NCI-H774 (cell line): ENCODE results near the gene KRTAP10-1.
A peak's percentile ranks its signal among the peaks of the same experiment; 100 is the strongest.
"Not testable (repeated sequence)": the region's sequence is repeated elsewhere in the genome, so short reads cannot be mapped to it uniquely, and the experiment has no call there.

Experiments used
- DNase-seq: peaks from one replicate; lab custom pipeline; 2025; lab: John Stamatoyannopoulos, UW

KRTAP10-1 gene

DNA sequence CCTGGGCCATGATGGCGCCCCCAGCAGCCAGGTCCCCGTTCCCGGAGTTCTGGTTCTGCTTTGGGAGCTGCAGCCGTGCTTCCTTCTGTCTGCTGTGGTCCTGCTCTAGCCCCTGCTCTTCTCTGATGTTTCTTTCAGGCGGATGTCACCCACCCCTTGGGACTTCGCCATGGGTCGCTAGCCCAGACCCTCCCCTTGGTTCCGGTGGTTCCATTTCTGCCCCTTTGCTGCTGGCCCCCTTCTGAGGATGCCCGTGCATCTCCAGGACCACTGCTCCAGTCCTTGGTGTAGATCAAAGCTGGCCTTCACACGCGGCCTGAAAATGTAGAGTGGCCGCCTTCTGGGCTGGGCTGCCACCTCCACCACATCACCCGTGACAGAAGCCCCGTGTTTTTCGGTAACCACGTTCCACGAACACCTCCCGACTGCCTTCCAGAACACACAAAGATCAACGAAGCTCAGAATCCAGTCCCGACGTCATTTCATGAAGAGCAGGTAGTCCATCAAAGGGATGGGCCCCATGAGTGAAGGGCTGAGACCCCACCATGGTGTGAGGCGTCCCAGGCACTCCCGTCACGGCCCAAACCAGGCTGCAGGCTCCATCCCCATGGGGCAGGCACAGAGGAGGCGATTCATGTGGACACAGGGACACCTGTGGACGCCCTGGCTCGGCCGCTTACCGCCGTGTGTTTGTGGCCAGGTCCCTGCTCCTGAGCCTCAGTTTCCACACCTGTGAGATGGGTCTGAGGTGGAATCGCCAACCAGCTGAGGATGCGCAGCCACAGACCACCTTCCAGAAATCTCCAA lies 24.4 kb downstream of the KRTAP10-1 start:
- no peak for DNase-seq

DNA sequence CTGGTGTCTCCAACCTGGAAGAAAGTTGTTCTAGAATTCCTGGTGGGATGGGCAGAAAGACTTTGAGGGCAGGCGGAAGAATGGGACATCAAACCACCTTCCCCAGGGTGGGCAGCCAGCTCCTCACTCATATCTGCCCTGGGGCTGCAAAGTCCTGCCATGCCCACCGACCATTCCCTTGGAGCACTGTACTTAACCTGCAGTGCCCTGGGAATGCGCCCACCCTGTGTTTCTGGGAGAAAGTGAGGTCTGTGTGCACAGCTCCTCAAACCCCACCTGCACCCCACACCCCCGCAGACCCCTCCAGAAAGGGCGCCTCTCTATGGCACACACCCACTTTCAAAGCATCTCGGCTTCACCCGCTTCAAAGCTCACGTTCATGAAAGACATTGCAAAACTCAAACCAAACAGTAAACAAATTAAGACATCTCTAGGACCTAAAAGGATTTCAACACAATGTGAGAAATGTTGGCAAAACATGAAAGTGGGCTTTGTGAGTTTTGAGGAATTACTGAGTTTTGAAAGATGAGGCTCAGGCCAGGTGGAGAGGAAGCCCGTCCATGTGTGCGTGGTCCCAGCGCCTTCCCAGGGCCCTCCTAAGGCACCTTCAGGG lies 25.1 kb downstream of the KRTAP10-1 start:
- no peak for DNase-seq

DNA sequence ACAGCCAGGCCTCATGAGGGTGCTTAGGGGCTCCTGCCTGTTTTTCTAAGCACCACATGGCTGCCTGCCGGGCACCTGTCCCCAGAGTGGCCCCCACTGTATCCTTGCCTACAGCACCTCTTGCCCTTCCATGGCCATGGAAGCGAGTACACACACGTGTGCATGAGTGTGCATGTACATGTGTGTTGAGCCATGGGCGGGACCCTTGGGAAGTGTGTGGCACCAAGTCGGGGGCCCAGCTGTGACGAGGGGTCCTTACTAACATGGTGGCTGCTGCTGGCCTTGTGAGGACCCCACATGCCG lies 25.8 kb downstream of the KRTAP10-1 start:
- no peak for DNase-seq

DNA sequence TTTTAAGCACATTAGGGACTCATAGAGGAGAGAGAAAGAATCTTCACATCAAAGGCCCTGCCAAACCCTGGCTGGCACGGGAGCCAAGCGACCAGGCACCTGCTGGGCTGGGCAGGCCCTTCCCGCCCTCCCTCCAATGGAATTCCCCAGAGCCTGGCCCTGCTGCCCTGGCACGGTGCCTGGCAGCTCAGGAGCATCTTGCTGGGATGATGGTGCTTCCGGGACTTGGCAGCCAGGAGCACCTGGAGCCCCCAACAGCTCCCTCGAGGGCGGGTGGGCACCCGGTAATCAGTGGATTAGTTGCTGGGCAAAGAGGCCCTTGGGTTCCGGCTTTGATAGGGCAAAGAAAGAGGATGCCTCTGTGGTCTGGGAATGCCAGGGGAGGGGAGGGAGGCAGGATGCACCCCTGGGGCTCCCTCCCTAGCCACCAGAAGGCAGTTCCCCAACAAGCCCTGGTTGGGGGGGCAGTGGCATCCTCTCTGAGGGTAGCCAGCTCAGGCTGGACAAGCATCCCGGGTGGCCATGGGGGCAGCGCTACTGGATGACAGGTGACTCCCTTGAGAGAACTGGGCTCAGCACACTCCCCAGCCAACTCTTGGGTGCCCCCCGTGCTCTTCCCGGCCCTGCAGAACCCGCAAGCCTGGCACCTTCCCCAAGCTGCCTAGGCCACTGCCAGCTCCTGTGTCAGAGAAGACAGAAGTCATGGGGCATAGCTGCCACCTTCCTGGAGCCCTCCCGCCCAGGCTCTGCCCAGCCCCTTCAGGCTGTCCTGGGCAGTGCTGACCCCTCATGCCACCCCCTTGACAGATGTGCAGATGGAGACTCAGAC lies 26.4 kb downstream of the KRTAP10-1 start:
- no peak for DNase-seq

DNA sequence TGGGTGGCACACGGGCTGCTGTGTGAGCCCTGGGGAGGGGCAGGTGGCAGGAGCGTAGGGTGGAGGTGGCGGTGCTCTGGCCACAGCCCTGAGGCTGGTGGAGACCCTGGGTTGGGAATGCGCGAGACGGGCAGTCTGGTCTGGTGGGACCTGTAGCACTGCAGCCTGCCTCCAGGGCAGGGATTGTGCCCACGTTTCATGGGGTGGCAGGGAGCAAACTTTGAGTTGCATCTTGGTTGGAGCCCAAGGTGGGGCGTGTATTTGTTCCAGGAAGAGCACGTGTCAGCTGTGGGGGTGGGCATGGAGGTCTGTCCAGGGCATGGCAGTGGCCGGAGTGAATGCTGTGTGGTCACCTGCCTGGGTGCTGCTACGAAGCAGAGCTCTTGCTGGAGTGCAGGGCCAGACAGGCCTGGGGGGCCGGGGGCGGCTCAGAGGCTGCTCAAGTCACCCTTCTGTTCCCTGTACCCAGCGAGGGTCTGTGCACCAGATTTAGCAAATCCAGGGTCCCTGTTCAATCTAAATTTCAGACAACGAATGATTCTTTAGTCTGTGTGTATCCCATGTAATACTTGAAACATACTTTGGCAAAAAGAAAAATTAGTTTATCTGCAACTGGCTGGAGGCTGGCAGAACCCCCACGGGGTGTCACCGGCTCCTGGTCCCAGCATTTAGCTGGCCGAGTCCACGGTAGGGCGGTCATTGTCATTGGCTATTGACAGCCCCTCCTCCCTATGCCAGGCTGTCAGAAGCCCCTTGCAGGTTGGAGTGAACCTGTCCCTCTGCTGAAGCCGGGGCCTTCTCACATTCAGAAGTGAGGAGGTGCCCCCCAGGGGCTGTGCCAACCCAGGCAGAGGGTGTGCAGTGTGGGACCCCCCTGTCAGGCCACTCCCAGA lies 27.3 kb downstream of the KRTAP10-1 start:
- no peak for DNase-seq

DNA sequence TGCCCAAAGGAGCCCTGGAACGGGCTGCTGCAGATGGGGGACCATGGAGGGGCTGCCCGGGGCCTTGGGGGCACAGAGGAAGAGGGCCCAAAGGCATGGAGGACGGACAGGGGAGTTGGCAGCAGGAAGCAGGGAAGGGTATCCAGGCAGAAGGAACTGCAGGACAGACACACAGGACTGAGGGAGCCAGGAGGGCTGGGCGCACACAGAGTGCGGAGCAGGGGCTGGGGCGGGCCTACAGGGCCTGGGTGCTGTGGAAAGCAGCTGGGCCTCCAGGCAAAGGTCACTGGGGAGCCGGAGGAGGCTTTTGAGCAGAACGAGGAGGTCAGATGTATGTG lies 28.1 kb downstream of the KRTAP10-1 start:
- DNase-seq, result no peak

DNA sequence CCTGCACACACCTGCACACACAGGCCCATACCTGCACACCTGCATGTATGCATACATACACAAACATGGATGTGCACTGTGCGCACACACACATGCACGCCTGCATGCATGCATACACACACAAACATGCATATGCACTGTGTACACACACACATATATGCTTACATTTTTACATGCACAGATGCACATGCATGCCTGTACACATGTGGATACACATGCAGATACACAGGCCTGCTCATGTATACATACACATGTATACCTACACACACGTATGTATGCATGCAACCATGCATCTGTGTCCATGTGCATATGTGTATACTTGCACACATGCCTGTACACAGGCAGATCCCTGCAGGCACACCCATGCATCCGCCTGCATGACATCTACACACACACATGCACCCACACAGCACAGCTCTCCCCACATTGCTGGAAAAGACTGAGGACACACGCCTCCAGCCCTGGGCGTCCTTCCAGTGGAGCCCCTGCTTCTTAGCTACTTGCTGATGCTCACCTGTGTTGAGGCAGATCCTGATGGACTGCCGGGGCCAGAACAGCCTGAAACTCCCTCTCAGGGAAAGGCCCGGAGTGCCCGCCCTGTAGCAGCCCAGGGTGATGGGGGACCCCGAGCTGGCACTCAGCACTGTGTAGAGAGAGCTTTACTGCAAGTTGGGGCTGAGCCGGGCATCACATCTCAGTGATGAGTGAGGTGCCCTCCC lies 28.6 kb downstream of the KRTAP10-1 start:
- no peak for DNase-seq

DNA sequence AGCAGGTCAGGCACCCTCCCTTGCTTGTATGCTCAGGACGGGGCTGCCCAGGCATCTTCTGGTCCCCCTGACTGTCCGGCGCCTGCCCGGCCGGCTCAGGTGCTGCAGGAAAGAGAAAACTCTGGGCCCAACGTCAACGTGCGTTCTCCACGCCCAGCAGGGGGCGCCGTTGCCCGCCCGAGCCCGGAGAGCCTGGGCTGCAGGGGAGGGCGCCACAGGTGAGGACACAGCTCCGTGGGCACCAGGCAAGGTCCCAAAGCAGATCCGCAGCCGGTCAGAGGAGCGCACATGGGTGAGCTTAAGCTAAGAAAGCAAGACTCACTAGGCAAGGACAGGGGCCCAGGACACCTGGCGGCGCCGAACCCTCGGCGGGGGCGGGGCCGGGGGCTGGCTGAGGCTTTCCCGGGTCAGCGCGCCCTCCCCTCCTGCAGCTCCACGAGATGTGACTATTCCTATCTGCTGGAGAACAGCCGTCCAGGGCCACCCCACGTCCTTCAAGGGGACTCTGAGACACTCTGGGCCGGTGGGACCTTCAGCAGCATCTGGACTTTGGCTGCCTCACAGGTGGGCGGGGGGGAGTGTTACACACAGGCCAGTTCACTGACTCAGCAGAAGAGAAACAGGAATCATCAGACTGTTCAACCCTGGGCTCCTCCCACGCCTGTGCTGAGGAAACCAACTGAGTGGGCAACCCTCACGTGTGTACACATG lies 29.3 kb downstream of the KRTAP10-1 start:
- peak; percentile 21 for DNase-seq

DNA sequence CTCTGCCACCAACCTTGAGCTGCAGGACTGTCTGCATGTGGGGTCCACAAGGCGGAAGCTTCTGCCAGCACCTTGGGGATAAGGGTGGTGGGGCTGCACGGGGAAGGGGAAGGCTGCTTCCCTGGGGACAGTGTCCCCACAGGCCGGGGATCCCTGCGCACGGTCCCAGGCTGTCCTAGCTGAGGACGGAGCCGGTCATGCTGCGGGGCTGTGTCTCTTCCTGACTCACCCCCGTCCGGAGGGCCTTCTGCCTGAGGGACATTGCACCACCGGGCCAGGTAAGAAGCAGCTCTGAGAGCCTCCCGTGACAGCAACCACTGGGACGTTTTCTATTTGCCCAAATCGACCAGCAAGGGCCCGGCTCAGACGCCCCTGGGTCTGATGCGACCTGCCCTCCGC lies 29.9 kb downstream of the KRTAP10-1 start:
- DNase-seq, result no peak

DNA sequence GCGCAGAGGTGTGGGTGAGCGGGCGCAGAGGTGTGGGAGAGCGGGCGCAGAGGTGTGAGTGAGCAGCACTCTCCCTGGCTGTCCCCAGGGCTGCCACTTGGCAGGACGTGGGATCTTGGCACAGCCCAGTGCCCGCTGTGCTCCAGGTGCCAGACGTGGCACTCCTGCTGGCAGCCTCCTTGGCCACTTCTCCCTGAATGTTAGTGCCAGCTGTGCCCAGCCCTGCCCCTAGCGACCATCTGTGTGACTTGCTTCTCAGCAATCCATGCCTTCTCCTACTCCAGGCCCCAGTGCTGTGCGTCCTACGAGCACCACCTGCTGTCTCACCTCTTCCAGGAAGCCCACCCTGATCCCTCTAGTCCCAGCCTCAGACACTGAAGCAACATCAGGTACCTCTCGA lies 30.5 kb downstream of the KRTAP10-1 start:
- DNase-seq, result no peak

DNA sequence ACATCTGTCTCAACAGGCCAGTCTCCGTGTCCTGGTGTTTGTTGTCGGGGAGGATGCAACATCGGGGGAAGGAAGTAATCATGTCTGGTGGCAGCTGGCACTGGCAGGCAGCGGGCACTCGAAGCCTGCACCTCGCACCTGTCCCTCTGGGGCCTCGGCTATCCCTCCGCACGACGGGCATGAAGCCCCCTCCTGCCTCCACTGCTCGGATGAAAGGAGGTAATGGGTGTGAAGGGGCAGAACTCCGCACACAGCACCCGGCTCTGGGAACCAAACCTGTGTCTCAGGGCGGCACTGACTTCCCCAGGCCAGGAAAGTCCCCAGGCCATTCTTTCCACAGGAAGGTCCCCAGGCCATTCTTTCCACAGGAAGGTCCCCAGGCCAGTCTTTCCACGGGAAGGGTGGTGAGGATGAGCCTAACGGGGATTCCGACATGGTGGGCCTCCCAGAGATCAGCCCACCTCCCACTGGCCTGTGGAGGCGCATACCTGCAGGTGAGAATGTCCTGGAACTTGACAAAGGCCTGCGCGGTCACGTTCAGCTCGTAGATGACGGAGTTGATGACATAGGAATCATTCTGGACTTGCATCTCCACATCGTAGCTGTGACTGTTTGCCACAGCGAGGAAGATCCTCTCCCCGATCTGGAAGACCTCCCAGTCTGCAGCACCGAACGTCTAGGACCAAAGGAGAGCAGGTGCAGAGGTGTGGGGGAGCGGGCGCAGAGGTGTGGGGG lies 31.1 kb downstream of the KRTAP10-1 start:
- no peak for DNase-seq

DNA sequence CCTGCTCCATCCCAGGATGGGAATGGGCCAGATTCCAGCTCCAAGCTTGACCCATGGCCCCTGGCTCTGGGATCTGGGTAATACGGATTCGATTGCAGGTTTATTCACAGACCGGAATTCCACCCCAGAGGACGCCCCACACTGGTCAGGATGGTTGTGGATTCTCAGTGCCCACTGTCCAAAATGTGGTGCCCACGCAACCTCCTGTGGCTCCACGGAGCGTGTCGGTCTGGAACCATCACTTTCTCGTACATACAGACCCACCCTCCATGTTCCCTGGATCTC lies 31.6 kb downstream of the KRTAP10-1 start:
- DNase-seq, result no peak

DNA sequence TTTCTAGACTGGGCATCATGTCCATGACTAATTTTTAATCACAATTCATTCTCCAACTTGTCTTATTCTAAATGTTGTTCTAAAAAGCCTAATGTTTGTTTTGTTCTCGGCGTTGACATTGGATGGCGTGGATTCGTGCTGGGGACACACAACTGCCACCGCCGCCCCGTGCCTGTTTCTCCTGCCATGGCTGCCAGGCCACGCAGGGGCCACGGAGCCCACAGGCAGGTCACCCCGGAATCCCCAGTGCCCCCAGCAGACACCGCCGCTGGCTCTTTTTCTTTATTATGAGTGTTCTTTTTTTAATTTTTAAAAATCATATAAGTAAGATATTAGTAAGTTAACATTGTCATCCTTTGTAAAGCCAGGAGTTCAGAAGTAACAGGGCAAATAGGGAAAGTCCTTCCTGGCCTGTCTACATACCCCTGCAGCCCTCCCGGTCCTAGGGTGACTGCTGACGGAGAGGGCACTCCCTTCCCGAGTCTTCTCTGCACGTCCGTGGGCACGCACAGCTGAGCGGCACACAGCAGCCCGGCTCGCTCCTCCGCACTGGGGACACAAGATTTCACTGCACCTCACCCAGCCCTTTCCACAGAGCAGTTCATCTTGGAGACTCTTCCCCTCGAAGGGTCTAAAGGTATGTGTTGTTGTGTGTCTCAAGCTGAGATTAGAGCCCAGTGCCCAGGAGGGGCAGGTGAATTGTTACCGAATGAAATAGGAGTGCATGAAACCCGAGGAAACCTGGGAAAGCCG lies 32.1 kb downstream of the KRTAP10-1 start:
- no peak for DNase-seq

DNA sequence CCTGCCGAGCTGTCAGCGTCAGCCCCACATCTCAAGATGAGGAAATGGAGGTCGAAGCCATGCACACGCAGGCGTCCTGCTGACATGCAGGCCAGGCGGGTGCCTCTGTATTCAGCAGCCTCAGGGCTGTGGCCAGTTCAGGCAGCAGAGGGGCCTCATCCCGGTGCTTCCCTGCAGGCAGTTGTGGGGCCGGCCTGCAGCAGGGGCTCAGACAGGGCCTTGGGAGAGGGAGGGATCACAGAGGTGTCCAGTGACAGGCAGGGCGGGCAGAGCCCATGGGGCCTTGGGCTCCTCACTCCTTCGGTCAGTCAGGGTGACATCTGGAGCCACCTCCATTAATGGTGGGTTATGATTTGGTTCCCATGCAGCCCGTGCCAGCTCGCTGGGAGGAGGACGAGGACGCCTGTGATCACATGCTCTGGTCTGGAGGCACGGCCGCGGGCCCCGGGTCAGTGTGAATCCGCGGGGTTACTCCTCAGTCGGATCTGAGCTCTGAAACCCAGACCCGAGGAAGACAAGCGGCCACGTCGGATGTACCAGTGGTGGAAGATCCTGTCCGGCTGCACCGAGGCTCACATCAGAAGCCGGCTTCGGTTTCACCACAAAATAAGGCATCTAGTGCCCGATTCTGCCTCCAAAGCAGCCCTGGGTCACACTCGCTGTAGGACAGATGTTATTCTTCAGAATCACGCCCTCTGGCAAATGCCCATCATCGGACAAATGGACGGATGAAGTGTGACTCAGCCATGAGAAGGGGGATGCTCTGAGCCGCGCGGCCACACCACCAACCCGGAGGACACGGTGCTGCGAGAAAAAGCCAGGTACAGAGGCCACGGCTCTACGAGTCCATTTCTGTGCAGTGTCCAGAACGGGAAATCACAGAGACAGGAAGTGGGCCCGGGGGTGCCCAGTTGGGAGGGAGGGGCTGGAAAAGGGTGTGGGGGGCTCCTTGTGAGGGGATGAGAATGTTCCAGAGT lies 33.4 kb downstream of the KRTAP10-1 start:
- DNase-seq, result no peak

DNA sequence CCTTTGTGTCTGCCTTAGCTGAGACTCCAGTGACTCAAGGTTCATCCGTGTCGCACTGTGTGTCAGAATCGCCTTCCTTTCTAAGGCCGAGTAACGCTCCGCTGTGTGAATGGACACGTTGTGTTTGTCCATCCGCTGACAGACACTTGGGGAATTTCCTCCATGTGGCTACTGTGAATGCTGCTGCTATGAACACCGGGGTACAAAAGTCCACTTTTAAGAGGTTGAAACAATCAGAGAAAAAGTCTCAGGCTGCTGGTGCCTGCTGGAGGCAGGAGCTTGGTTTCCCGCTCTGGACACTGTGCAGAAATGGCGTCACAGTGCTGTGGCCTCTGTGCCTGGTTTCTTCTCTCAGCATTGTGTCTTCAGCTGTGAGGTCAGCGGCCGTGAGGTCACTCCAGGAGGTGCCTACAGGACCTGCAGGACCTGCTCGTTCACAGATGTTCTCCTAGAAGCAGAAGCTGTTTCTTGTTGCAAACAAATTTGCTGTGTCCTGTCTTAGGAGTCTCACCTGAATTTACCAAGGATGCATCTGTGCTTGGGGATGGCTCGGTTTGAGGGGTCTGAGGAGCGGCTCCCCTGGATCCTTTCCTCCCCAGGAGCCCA lies 34.2 kb downstream of the KRTAP10-1 start:
- DNase-seq, result no peak

DNA sequence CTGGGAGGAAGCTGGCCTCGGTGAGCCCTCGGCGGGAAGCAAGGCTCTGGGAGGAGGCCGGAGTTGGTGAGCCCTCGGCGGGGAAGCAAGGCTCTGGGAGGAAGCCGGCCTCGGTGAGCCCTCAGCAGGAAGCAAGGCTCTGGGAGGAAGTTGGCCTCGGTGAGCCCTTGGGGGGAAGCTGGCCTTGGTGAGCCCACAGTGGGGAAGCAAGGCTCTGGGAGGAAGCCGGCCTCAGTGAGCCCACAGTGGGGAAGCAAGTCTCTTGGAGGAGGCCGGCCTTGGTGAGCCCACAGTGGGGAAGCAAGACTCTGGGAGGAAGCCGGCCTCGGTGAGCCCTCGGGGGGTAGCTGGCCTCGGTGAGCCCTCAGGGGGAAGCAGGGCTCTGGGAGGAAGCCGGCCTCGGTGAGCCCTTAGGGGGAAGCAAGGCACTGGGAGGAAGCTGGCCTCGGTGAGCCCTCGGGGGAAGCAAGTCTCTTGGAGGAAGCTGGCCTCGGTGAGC lies 36.0 kb downstream of the KRTAP10-1 start:
- no peak for DNase-seq

DNA sequence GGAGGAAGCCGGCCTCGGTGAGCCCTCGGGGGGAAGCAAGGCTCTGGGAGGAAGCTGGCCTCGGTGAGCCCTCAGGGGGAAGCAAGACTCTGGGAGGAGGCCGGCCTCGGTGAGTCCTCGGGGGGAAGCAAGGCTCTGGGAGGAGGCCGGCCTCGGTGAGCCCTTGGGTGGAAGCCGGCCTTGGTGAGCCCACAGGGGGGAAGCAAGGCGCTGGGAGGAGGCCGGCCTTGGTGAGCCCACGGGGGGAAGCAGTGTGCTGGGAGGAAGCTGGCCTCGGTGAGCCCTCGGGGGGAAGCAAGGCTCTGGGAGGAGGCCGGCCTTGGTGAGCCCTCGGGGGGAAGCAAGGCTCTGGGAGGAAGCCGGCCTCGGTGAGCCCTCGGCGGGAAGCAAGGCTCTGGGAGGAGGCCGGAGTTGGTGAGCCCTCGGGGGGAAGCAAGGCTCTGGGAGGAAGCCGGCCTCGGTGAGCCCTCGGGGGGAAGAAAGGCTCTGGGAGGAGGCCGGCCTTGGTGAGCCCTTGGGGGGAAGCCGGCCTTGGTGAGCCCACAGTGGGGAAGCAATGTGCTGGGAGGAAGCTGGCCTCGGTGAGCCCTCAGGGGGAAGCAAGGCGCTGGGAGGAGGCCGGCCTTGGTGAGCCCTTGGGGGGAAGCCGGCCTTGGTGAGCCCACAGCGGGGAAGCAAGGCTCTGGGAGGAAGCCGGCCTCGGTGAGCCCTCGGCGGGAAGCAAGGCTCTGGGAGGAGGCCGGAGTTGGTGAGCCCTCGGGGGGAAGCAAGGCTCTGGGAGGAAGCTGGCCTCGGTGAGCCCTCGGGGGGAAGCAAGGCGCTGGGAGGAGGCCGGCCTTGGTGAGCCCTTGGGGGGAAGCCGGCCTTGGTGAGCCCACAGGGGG lies 36.7 kb downstream of the KRTAP10-1 start:
- DNase-seq, result not testable (repeated sequence)
